Measurements from ENCODE around the gene TNFAIP8L3. TPM values are rescaled to one million over a fixed set of nuclear protein-coding genes. Genes with fewer than 3 reads are reported as not detected.

TNFAIP8L3 gene
- total and polyA plus RNA-seq, 4 donors = 3.8 to 8.2 (median 6.8) TPM

Other genes with a start within 250 kb of the TNFAIP8L3 start
- gene AP4E1, start 186.2 kb downstream of the TNFAIP8L3 start, total RNA-seq = 10 to 100 TPM in 1 of 2 donors, 1 to 10 TPM in 1; 7.1 to 16.8 TPM
- gene AP4E1, start 186.2 kb downstream of the TNFAIP8L3 start, polyA plus RNA-seq (ENCODE audit: insufficient read length in 2 of 2) = 1 to 10 TPM; 6.4 to 6.8 TPM
- 1 to 10 TPM; 1.1 to 1.4 TPM for gene CYP19A1, start 243.7 kb upstream of the TNFAIP8L3 start, total RNA-seq
- under 1 TPM; 0.29 to 0.59 TPM for gene CYP19A1, start 243.7 kb upstream of the TNFAIP8L3 start, polyA plus RNA-seq (ENCODE audit: insufficient read length in 2 of 2)
- gene GLDN, start 246.7 kb upstream of the TNFAIP8L3 start, total RNA-seq = 10 to 100 TPM in 1 of 2 donors, 1 to 10 TPM in 1; 5.1 to 34.7 TPM
- gene GLDN, start 246.7 kb upstream of the TNFAIP8L3 start, polyA plus RNA-seq (ENCODE audit: insufficient read length in 2 of 2) = 1 to 10 TPM; 4.4 to 4.6 TPM